H1 (cell line): Measurements from ENCODE around the gene C1QTNF1. TPM values are rescaled to one million over a fixed set of nuclear protein-coding genes. Genes with fewer than 3 reads are reported as not detected.

ENCODE experiments used
- CTCF ChIA-PET: fragments of 300-600 bp; sonication (Branson Sonifier 250); formaldehyde crosslinking; loops from one replicate; lab custom pipeline; 2021; ENCODE audit not compliant: partially characterized antibody; lab: Charles Lee
- POLR2A ChIA-PET: fragments of 300-600 bp; sonication (Branson Sonifier 250); formaldehyde crosslinking; loops from one replicate; lab custom pipeline; 2021; ENCODE audit warnings: inconsistent platforms; ENCODE audit not compliant: partially characterized antibody; lab: Charles Lee
- DNase-seq, 2 experiments: peaks; one replicate each; pipeline versions ENCODE4 v3.0.0 to v3.0.0-alpha.2; 2010 to 2022; ENCODE audit warnings: low spot score in 2 of 2, low read depth in 1 of 2, mixed read lengths in 1 of 2
- FAIRE-seq: peaks from 2 replicates; lab custom pipeline; 2011; peaks lifted over from hg19 to GRCh38; lab: Jason Lieb, UNC
- H2AFZ ChIP-seq: 2 replicates; pipeline ENCODE4 v1.8.1; 2012; ENCODE audit warnings: low read length, inconsistent platforms
- H2AK5ac ChIP-seq: 2 replicates; pipeline ENCODE4 v1.6.1; 2013; ENCODE audit warnings: low read depth, low read length
- H2BK120ac ChIP-seq: replicated peaks from 2 replicates; pipeline ENCODE3; 2013; ENCODE audit warnings: low read depth, low read length, inconsistent platforms
- H2BK12ac ChIP-seq: 2 replicates; pipeline ENCODE4 v1.6.1; 2013; ENCODE audit warnings: low read depth, low read length
- H2BK15ac ChIP-seq: 2 replicates; pipeline ENCODE4 v1.6.1; 2013; ENCODE audit warnings: low read length
- H2BK20ac ChIP-seq: 2 replicates; pipeline ENCODE4 v1.6.1; 2013; ENCODE audit warnings: low read length
- H2BK5ac ChIP-seq: 2 replicates; pipeline ENCODE4 v1.6.1; 2013; ENCODE audit warnings: low read depth, low read length
- H3K14ac ChIP-seq: 2 replicates; pipeline ENCODE4 v1.6.1; 2013; ENCODE audit warnings: inconsistent platforms; ENCODE audit not compliant: insufficient read length
- H3K18ac ChIP-seq: 2 replicates; pipeline ENCODE4 v1.6.1; 2013; ENCODE audit warnings: low read length; ENCODE audit errors: extremely low read depth
- H3K23ac ChIP-seq: 2 replicates; pipeline ENCODE4 v1.6.1; 2013; ENCODE audit warnings: inconsistent platforms; ENCODE audit not compliant: insufficient read length
- H3K23me2 ChIP-seq: 2 replicates; pipeline ENCODE4 v1.6.1; 2013; ENCODE audit warnings: low read depth, low read length
- H3K27ac ChIP-seq: 2 replicates; pipeline ENCODE4 v1.6.1; 2011; ENCODE audit warnings: low read depth, low read length, inconsistent platforms
- H3K27me3 ChIP-seq, 4 experiments: replicated peaks in 1 of 4; 1 replicate in 1 of 4; 2 replicates in 3 of 4; pipeline versions ENCODE4 v1.6.1 to v1.8.1; 2011 to 2013; ENCODE audit warnings: low read length in 3 of 4, mild to moderate bottlenecking in 3 of 4, inconsistent platforms in 2 of 4, mixed read lengths in 2 of 4, moderate library complexity in 1 of 4; ENCODE audit not compliant: control insufficient read depth in 3 of 4, insufficient read depth in 3 of 4; ENCODE audit errors: extremely low read depth in 1 of 4
- H3K36me3 ChIP-seq, 4 experiments: 2 replicates each; pipeline versions ENCODE4 v1.6.1 to v1.8.1; 2011 to 2013; ENCODE audit warnings: mild to moderate bottlenecking in 4 of 4, low read length in 3 of 4, moderate library complexity in 2 of 4, control low read depth in 1 of 4, inconsistent platforms in 1 of 4; ENCODE audit not compliant: insufficient read depth in 4 of 4, control insufficient read depth in 2 of 4
- H3K4ac ChIP-seq: replicated peaks from 2 replicates; pipeline ENCODE3; 2013; ENCODE audit warnings: low read length, low read depth, mixed read lengths, inconsistent platforms; ENCODE audit not compliant: insufficient read length
- H3K4me1 ChIP-seq, 4 experiments: replicated peaks in 1 of 4; 1 replicate in 1 of 4; 2 replicates in 3 of 4; pipeline versions ENCODE4 v1.6.1 to v1.8.1; 2011 to 2013; ENCODE audit warnings: low read length in 3 of 4, inconsistent platforms in 2 of 4, mixed read lengths in 1 of 4; ENCODE audit not compliant: insufficient read depth in 4 of 4, control insufficient read depth in 3 of 4
- H3K4me2 ChIP-seq, 2 experiments: 2 replicates each; pipeline versions ENCODE4 v1.6.1 to v1.8.1; 2011 to 2013; ENCODE audit warnings: low read depth in 2 of 2, low read length in 2 of 2, control low read depth in 1 of 2, inconsistent platforms in 1 of 2, mild to moderate bottlenecking in 1 of 2; ENCODE audit not compliant: insufficient read depth in 1 of 2
- H3K4me3 ChIP-seq, 4 experiments: fragments of 200-600, 300-600 bp in 1 of 4; sonication (generic), shearing (Covaris generic), sonication (Bioruptor Twin) in 1 of 4; 2 replicates each; pipeline versions ENCODE4 v1.5.1 to v1.8.1; 2011 to 2016; ENCODE audit warnings: low read length in 4 of 4, low read depth in 3 of 4, control low read depth in 2 of 4, inconsistent platforms in 2 of 4, mild to moderate bottlenecking in 2 of 4, mixed read lengths in 1 of 4, moderate library complexity in 1 of 4; ENCODE audit not compliant: insufficient read depth in 2 of 4; ENCODE audit errors: extremely low read depth in 1 of 4
- H3K56ac ChIP-seq: replicated peaks from 2 replicates; pipeline ENCODE3; 2013; ENCODE audit warnings: low read depth, mild to moderate bottlenecking, mixed read lengths, low read length, inconsistent platforms; ENCODE audit not compliant: insufficient read length
- H3K79me1 ChIP-seq: 2 replicates; pipeline ENCODE4 v1.6.1; 2013; ENCODE audit warnings: low read depth, low read length, control low read depth
- H3K79me2 ChIP-seq, 2 experiments: 2 replicates each; pipeline versions ENCODE4 v1.6.1 to v1.8.1; 2012 to 2013; ENCODE audit warnings: low read length in 2 of 2, mild to moderate bottlenecking in 2 of 2, inconsistent platforms in 1 of 2; ENCODE audit not compliant: insufficient read depth in 2 of 2, control insufficient read depth in 1 of 2
- H3K9ac ChIP-seq, 4 experiments: replicated peaks in 1 of 4; 1 replicate in 1 of 4; 2 replicates in 3 of 4; pipeline versions ENCODE4 v1.6.1 to v1.8.1; 2011 to 2013; ENCODE audit warnings: low read depth in 3 of 4, low read length in 3 of 4, control low read depth in 2 of 4, mild to moderate bottlenecking in 2 of 4, moderate library complexity in 2 of 4, inconsistent platforms in 1 of 4; ENCODE audit errors: extremely low read depth in 1 of 4
- H3K9me3 ChIP-seq, 2 experiments: 2 replicates each; pipeline versions ENCODE4 v1.6.1 to v1.8.1; 2012 to 2013; ENCODE audit warnings: mild to moderate bottlenecking in 2 of 2, moderate library complexity in 2 of 2, control low read depth in 1 of 2, inconsistent platforms in 1 of 2, low read depth in 1 of 2, low read length in 1 of 2, mixed read lengths in 1 of 2; ENCODE audit not compliant: insufficient read depth in 2 of 2
- H4K20me1 ChIP-seq, 2 experiments: replicated peaks in 1 of 2; 2 replicates each; pipeline versions ENCODE3 to v1.8.1; 2011 to 2013; ENCODE audit warnings: inconsistent platforms in 2 of 2, low read length in 2 of 2, mild to moderate bottlenecking in 1 of 2; ENCODE audit not compliant: insufficient read depth in 2 of 2, control insufficient read depth in 1 of 2
- H4K5ac ChIP-seq: 2 replicates; pipeline ENCODE4 v1.6.1; 2013; ENCODE audit warnings: low read length, low read depth, mixed read lengths, inconsistent platforms; ENCODE audit not compliant: insufficient read length
- H4K8ac ChIP-seq: 2 replicates; pipeline ENCODE4 v1.8.0; 2013; ENCODE audit warnings: mild to moderate bottlenecking, moderate library complexity, low read length, inconsistent platforms; ENCODE audit not compliant: insufficient read depth; ENCODE audit errors: extremely low read depth
- H4K91ac ChIP-seq: replicated peaks from 2 replicates; pipeline ENCODE3; 2013; ENCODE audit warnings: low read length, mixed read lengths, inconsistent platforms; ENCODE audit not compliant: insufficient read length
- ASH2L ChIP-seq: fragments of 200-600, 300-600 bp; sonication (generic); IDR thresholded peaks from one replicate; pipeline ENCODE4 v1.7.1; 2017; ENCODE audit warnings: low read length
- CHD1 ChIP-seq: IDR thresholded peaks from 2 replicates; pipeline ENCODE4 v1.6.1; 2012; ENCODE audit warnings: low read depth, low read length, improper control_type of control experiment
- CTBP2 ChIP-seq: IDR thresholded peaks from 2 replicates; pipeline ENCODE4 v1.7.0; 2011; ENCODE audit warnings: borderline replicate concordance, mild to moderate bottlenecking, moderate library complexity, mixed read lengths, low read length; ENCODE audit not compliant: insufficient read depth, insufficient read length
- HDAC6 ChIP-seq: IDR thresholded peaks from one replicate; pipeline ENCODE4 v1.7.1; 2012; ENCODE audit warnings: low read depth, mild to moderate bottlenecking, inconsistent platforms, low read length, moderate library complexity
- JUND ChIP-seq: IDR thresholded peaks from 2 replicates; pipeline ENCODE4 v1.6.1; 2011; ENCODE audit warnings: mild to moderate bottlenecking, improper control_type of control experiment, low read length
- MAX ChIP-seq: IDR thresholded peaks from 2 replicates; pipeline ENCODE4 v1.6.1; 2012; ENCODE audit warnings: inconsistent platforms
- PHF8 ChIP-seq: fragments of 200-600 bp; sonication (generic); conservative IDR thresholded peaks from 2 replicates; pipeline ENCODE4 v1.7.1; 2012; ENCODE audit warnings: low read depth, mild to moderate bottlenecking, inconsistent platforms, low read length, moderate library complexity
- POLR2A ChIP-seq, 2 experiments: IDR thresholded peaks; 1 replicate in 1 of 2; 2 replicates in 1 of 2; pipeline ENCODE4 v1.6.1; 2011; ENCODE audit warnings: low read depth in 2 of 2, low read length in 2 of 2, mild to moderate bottlenecking in 2 of 2; ENCODE audit errors: control extremely low read depth in 1 of 2
- POU5F1 ChIP-seq: IDR thresholded peaks from 2 replicates; pipeline ENCODE4 v1.6.1; 2011; ENCODE audit warnings: low read depth, mild to moderate bottlenecking, low read length, moderate library complexity
- RAD21 ChIP-seq, 2 experiments: IDR thresholded peaks in 1 of 2; conservative IDR thresholded peaks in 1 of 2; 2 replicates each; pipeline ENCODE4 v1.6.1; 2011; ENCODE audit warnings: low read depth in 2 of 2, low read length in 2 of 2, improper control_type of control experiment in 1 of 2, inconsistent platforms in 1 of 2, mild to moderate bottlenecking in 1 of 2, moderate library complexity in 1 of 2
- RXRA ChIP-seq: IDR thresholded peaks from 2 replicates; pipeline ENCODE4 v1.6.1; 2011; ENCODE audit warnings: low read depth, mild to moderate bottlenecking, low read length, moderate library complexity; ENCODE audit not compliant: insufficient read depth
- SP2 ChIP-seq: IDR thresholded peaks from 2 replicates; pipeline ENCODE4 v1.6.1; 2012; ENCODE audit warnings: mild to moderate bottlenecking, low read length, inconsistent platforms
- TCF12 ChIP-seq: IDR thresholded peaks from 2 replicates; pipeline ENCODE4 v1.6.1; 2011; ENCODE audit warnings: low read depth, mild to moderate bottlenecking, low read length
- TEAD4 ChIP-seq: IDR thresholded peaks from 2 replicates; pipeline ENCODE4 v1.6.1; 2012; ENCODE audit warnings: low read depth, low read length, inconsistent platforms, mixed read lengths
- WGBS, 2 experiments: shearing (Covaris generic) in 1 of 2; methylation state at CpG; one replicate each; pipeline versions ENCODE4 v1.1.6 to v1.1.7; 2013 to 2015; ENCODE audit warnings: low lambda C conversion rate in 2 of 2, mixed read lengths in 2 of 2, inconsistent platforms in 1 of 2, low coverage in 1 of 2, missing lambda C conversion rate in 1 of 2; ENCODE audit not compliant: insufficient replicate concordance in 2 of 2, insufficient coverage in 1 of 2, insufficient read length in 1 of 2; ENCODE audit errors: extremely low coverage in 1 of 2, missing lambda C conversion rate in 1 of 2; 5-methylcytosine and 5-hydroxymethylcytosine counted together
- polyA plus RNA-seq, 7 experiments: library from polyadenylated mRNA; depleted of rRNA in 3 of 7; stranded (reverse) in 5 of 7; unstranded in 2 of 7; fragments of >200 nt in 5 of 7; fragments of 200-250 nt in 2 of 7; gene quantifications; 1 replicate in 5 of 7; 2 replicates in 1 of 7; 4 replicates in 1 of 7; pipeline versions ENCODE4 v1.2.1 to v1.2.3, GENCODE V29; 2011 to 2013; ENCODE audit warnings: missing spikeins in 2 of 7, mixed read lengths in 2 of 7
- total RNA-seq: library from RNA; stranded (reverse); fragmentation: NEBNext Ultra II Directional; extraction: Animal tissue kit (Norgen Biotek cat#: 25700); gene quantifications from 2 replicates; pipeline ENCODE4 v1.2.1, GENCODE V29; 2021

Gene C1QTNF1
- total and polyA plus RNA-seq, 2 of the 8 experiments (the other 6 are each of a cell fraction or from before 2014, with no cell fraction given), result 1.5 to 2.5 TPM

- Histone ChIP-seq H3K36me3 (peaks cover 0 to 7% (median 4%) of the 10 kb centered on the region in 4 experiments; a peak in 4 of 8 replicates), H3K79me1 (no peaks in the 10 kb centered on the region), H3K27me3 (peaks cover 0 to 5% (median 0%) of the 10 kb centered on the region in 4 experiments; a peak in 4 of 7 replicates), H3K4me1 (no peaks in the 10 kb centered on the region), H4K8ac (no peak overlapping the region), H2BK15ac (no peak overlapping the region), H3K4me3 (peak overlapping the region; percentile 41 to 85 (median 48); a peak in 2 of 8 replicates), H2AK5ac (no peak overlapping the region), H3K27ac (no peak overlapping the region), H3K9me3 (no peaks in the 10 kb centered on the region), H3K23ac (no peak overlapping the region), H3K56ac (no peak overlapping the region), H3K23me2 (peaks cover 6% of the 10 kb centered on the region; the same call in 1 of the 2 replicates), H3K9ac (no peak overlapping the region), H3K79me2 (no peaks in the 10 kb centered on the region), H4K5ac (no peak overlapping the region), H2BK120ac (no peak overlapping the region), H3K14ac (no peak overlapping the region), H4K20me1 (no peaks in the 10 kb centered on the region), H2BK5ac (no peak overlapping the region), H3K4me2 (peak overlapping the region; percentile 65 to 69; a peak in 3 of 4 replicates), H2BK20ac (no peak overlapping the region), H3K18ac (no peak overlapping the region), H3K4ac (no peak overlapping the region), H4K91ac (no peak overlapping the region), H2BK12ac (no peak overlapping the region), H2AFZ (no peak overlapping the region)
- ChIA-PET POLR2A (no interaction called here), CTCF (interaction anchor here (0.6 to 4.5 kb wide), 3 partner anchors 9 to 13 kb away, joined by 3 to 23 read pairs (median 3); no protein-coding TSS in a partner anchor)
- DNase-seq (no peak), FAIRE-seq (no peak)
- WGBS, 2 experiments, result 91% methylated on average over 9 of the region's 9 CpGs; no CpG with 5 or more reads in 1 of the 2 experiments
- TF ChIP-seq MAX, result no peak
- TF ChIP-seq RAD21 (IDR thresholded peaks at IDR 0.05 in 1 of 2, conservative IDR thresholded peaks at IDR 0.05 in 1 of 2; ENCODE audit: low read depth in 2 of 2, low read length in 2 of 2), result no peak
- TF ChIP-seq SP2, result no peak
- no peak for TF ChIP-seq ASH2L
- TF ChIP-seq CTBP2, result no peak
- no peak for TF ChIP-seq TCF12
- TF ChIP-seq TEAD4, result no peak
- no peak for TF ChIP-seq POU5F1
- TF ChIP-seq HDAC6, result no peak
- no peak for TF ChIP-seq JUND
- TF ChIP-seq PHF8, result no peak
- TF ChIP-seq POLR2A (IDR thresholded peaks at IDR 0.05; ENCODE audit: control extremely low read depth in 1 of 2, low read depth in 2 of 2, low read length in 2 of 2), result no peak
- TF ChIP-seq RXRA, result no peak
- TF ChIP-seq CHD1, result no peak
Measured at GRCh38 chr17:79075861-79076406, 52.0 kb downstream of the C1QTNF1 start.
